ENCODE results near the gene NR2F1.

GRCh38 chr5:93601071-93601801 is 18.2 kb downstream of the NR2F1 start:
- TF ChIP-seq POLR2AphosphoS5 (IDR thresholded peaks at IDR 0.05; ENCODE audit: insufficient read depth, low read depth, low read length) (no peak), CTCF (IDR thresholded peaks at IDR 0.05; ENCODE audit: extremely low read depth in 1 of 2, insufficient read depth in 1 of 2, low read depth in 1 of 2, low read length in 2 of 2) (no peak), MAX (IDR thresholded peaks at IDR 0.05; ENCODE audit: insufficient read depth, insufficient read length) (no peak), POLR2A (IDR thresholded peaks at IDR 0.05; ENCODE audit: low read depth, low read length) (no peak), EZH2 (IDR thresholded peaks at IDR 0.05; ENCODE audit: borderline replicate concordance, low read depth, low read length, severe bottlenecking) (no peak), MYC (IDR thresholded peaks at IDR 0.05; ENCODE audit: low read depth, low read length) (no peak)
